K562 (cell line): ENCODE results near the gene INTS2. TPM values are rescaled to one million over a fixed set of nuclear protein-coding genes. Genes with fewer than 3 reads are reported as not detected.

Source experiments
- CEBPB ChIP-seq: fragments of 450-650 bp; IDR thresholded peaks from 2 replicates; pipeline ENCODE4 v1.6.1; 2016; ENCODE audit warnings: missing genetic modification characterization, missing compliant biosample characterization
- CEBPG ChIP-seq, 3 experiments: fragments of 200-800 bp in 1 of 3; sonication (Bioruptor generic) in 1 of 3; sonication (generic) in 1 of 3; formaldehyde crosslinking in 1 of 3; IDR thresholded peaks in 2 of 3; conservative IDR thresholded peaks in 1 of 3; 2 replicates each; pipeline versions ENCODE4 v1.6.1 to v1.8.0; 2016 to 2022; ENCODE audit warnings: missing compliant biosample characterization in 2 of 3, missing genetic modification characterization in 2 of 3, mild to moderate bottlenecking in 1 of 3, missing genetic modification reagents in 1 of 3
- DACH1 ChIP-seq: fragments of 450-650 bp; IDR thresholded peaks from 2 replicates; pipeline ENCODE4 v1.6.1; 2018; ENCODE audit not compliant: partially characterized antibody
- EHMT2 ChIP-seq: fragments of 450-650 bp; IDR thresholded peaks from 2 replicates; pipeline ENCODE4 v1.6.1; 2018; ENCODE audit warnings: antibody characterized with exemption
- GABPA ChIP-seq: fragments of 200-800 bp; sonication (Bioruptor generic); conservative IDR thresholded peaks from 2 replicates; pipeline ENCODE4 v1.6.1; 2016; ENCODE audit warnings: low read depth, missing genetic modification characterization, missing compliant biosample characterization
- GABPB2 ChIP-seq: fragments of 250-450 bp; sonication (Bioruptor Pico); conservative IDR thresholded peaks from 2 replicates; pipeline ENCODE4 v1.5.1; 2021; ENCODE audit warnings: mild to moderate bottlenecking
- KDM4B ChIP-seq, 2 experiments: fragments of 450-650 bp in 1 of 2; sonication (generic) in 1 of 2; IDR thresholded peaks; 2 replicates each; pipeline ENCODE4 v1.6.1; 2016 to 2017; ENCODE audit warnings: borderline replicate concordance in 2 of 2, antibody characterized with exemption in 1 of 2, low read depth in 1 of 2, mild to moderate bottlenecking in 1 of 2
- KLF1 ChIP-seq: fragments of 450-650 bp; IDR thresholded peaks from 2 replicates; pipeline ENCODE4 v1.6.1; 2016; ENCODE audit warnings: missing genetic modification characterization, missing compliant biosample characterization
- POLR3G ChIP-seq: IDR thresholded peaks from 2 replicates; pipeline ENCODE4 v1.6.1; 2011; ENCODE audit not compliant: insufficient read length, insufficient replicate concordance; ENCODE audit errors: extremely low read depth
- PYGO2 ChIP-seq: fragments of 450-650 bp; IDR thresholded peaks from 2 replicates; pipeline ENCODE4 v1.6.1; 2016; ENCODE audit warnings: mild to moderate bottlenecking, missing genetic modification characterization, moderate library complexity, missing compliant biosample characterization
- ZNF696 ChIP-seq: fragments of 250-450 bp; sonication (Bioruptor Pico); conservative IDR thresholded peaks from 2 replicates; pipeline ENCODE4 v1.4.0; 2020; ENCODE audit warnings: mild to moderate bottlenecking, moderate library complexity
- ZNF75A ChIP-seq: fragments of 450-650 bp; formaldehyde crosslinking; IDR thresholded peaks from 2 replicates; pipeline ENCODE4 v1.4.0; 2020; ENCODE audit warnings: mild to moderate bottlenecking
- polyA plus RNA-seq, 8 experiments: library from polyadenylated mRNA; depleted of rRNA in 4 of 8; stranded (reverse) in 5 of 8; unstranded in 3 of 8; fragments of >200 nt; fragmentation: Nextera tagmentation in 2 of 8; fragmentation: Illumina TruSeq in 1 of 8; extraction: Ambion mirVana in 2 of 8; extraction: Trizol in 1 of 8; gene quantifications; 2 replicates each; pipeline versions ENCODE4 v1.2.1 to v1.2.3, GENCODE V29; 2011 to 2014; ENCODE audit warnings: inconsistent platforms in 1 of 8, missing spikeins in 1 of 8
- total RNA-seq, 7 experiments: library from RNA; depleted of rRNA in 6 of 7; stranded (reverse); fragments of >200 nt in 6 of 7; fragmentation: Illumina TruSeq in 2 of 7; extraction: Trizol in 2 of 7; gene quantifications; 2 replicates each; pipeline versions ENCODE4 v1.2.1 to v1.2.3, GENCODE V29; 2011 to 2021; ENCODE audit warnings: low replicate concordance in 1 of 7
- TF ChIP-seq, protein P1 (sequence below): sonication (generic); formaldehyde crosslinking; IDR thresholded peaks from 2 replicates; pipeline ENCODE4 v1.8.0; 2022; ENCODE audit warnings: mild to moderate bottlenecking, missing genetic modification reagents
- TF ChIP-seq, protein P2 (sequence below): fragments of 450-650 bp; IDR thresholded peaks from 2 replicates; pipeline ENCODE4 v1.6.1; 2016; ENCODE audit warnings: mild to moderate bottlenecking
- TF ChIP-seq, protein P3 (sequence below): fragments of 450-650 bp; IDR thresholded peaks from 2 replicates; pipeline ENCODE4 v1.6.1; 2018; ENCODE audit warnings: mild to moderate bottlenecking, low read depth; ENCODE audit not compliant: partially characterized antibody

Gene INTS2
- total and polyA plus RNA-seq, 9 of the 15 experiments (the other 6 are each of a cell fraction or from before 2014, with no cell fraction given), result 4.8 to 24.7 (median 12.8) TPM

DNA sequence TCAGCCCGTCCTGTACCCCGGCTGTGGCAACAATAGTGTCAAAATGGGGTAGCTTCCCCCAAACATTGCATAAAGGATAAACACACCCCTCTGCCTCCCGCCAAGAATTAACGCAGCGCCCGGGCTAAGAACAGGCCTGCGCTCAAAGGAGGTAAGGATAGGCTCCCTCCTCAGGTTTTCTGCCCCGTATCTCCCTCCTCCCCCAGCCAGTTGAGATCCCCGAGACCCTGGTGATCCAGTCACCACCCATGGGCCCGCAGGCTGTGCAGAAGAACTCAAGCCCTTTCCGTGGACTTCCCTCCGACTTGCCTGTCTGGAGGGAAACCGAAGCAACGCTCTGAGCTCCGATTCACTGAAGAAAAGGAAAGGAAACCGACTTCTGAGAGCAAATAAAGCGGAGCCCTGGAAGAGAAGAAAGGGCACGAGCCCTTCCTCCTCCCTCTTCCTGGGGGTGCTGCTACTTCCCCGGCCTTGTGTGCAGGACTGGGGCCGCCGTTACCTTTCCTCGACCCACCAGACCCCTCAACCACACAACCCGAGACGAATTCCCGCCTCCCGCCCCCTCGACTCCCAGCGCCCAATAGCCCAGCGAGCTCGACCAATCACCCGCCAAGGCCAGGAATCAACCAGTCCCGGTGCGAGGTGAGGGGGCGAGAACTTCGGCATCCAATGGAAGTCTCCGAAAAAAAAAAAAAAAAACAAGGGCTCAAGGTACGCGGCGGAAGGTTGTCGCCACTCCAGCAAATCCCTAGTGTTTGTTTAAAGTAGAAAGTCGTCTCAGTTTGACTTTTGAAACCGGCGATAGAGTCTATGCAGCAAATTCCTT, 64.6 kb downstream of the INTS2 start, which contains the start of gene BRIP1 (continued):
- TF ChIP-seq KDM4B (IDR thresholded peaks at IDR 0.05; ENCODE audit: borderline replicate concordance in 2 of 2, low read depth in 1 of 2), result 0 out of 4 replicates have a peak, but pooled peaks of 1 of the 2 experiments have one; percentile 56
- TF ChIP-seq, protein P1, sequence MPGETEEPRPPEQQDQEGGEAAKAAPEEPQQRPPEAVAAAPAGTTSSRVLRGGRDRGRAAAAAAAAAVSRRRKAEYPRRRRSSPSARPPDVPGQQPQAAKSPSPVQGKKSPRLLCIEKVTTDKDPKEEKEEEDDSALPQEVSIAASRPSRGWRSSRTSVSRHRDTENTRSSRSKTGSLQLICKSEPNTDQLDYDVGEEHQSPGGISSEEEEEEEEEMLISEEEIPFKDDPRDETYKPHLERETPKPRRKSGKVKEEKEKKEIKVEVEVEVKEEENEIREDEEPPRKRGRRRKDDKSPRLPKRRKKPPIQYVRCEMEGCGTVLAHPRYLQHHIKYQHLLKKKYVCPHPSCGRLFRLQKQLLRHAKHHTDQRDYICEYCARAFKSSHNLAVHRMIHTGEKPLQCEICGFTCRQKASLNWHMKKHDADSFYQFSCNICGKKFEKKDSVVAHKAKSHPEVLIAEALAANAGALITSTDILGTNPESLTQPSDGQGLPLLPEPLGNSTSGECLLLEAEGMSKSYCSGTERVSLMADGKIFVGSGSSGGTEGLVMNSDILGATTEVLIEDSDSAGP, result no peak
- TF ChIP-seq CEBPB (tag), result peak; percentile 58; the same call in 1 of the 2 replicates
- TF ChIP-seq, protein P2, sequence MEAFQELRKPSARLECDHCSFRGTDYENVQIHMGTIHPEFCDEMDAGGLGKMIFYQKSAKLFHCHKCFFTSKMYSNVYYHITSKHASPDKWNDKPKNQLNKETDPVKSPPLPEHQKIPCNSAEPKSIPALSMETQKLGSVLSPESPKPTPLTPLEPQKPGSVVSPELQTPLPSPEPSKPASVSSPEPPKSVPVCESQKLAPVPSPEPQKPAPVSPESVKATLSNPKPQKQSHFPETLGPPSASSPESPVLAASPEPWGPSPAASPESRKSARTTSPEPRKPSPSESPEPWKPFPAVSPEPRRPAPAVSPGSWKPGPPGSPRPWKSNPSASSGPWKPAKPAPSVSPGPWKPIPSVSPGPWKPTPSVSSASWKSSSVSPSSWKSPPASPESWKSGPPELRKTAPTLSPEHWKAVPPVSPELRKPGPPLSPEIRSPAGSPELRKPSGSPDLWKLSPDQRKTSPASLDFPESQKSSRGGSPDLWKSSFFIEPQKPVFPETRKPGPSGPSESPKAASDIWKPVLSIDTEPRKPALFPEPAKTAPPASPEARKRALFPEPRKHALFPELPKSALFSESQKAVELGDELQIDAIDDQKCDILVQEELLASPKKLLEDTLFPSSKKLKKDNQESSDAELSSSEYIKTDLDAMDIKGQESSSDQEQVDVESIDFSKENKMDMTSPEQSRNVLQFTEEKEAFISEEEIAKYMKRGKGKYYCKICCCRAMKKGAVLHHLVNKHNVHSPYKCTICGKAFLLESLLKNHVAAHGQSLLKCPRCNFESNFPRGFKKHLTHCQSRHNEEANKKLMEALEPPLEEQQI, result 0 out of 2 replicates have a peak, but pooled peaks have one; percentile 37
- TF ChIP-seq, protein P3, sequence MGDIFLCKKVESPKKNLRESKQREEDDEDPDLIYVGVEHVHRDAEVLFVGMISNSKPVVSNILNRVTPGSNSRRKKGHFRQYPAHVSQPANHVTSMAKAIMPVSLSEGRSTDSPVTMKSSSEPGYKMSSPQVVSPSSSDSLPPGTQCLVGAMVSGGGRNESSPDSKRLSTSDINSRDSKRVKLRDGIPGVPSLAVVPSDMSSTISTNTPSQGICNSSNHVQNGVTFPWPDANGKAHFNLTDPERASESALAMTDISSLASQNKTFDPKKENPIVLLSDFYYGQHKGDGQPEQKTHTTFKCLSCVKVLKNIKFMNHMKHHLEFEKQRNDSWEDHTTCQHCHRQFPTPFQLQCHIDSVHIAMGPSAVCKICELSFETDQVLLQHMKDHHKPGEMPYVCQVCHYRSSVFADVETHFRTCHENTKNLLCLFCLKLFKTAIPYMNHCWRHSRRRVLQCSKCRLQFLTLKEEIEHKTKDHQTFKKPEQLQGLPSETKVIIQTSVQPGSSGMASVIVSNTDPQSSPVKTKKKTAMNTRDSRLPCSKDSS, result no peak
- no peak for TF ChIP-seq PYGO2 (tag)
- no peak for TF ChIP-seq DACH1
- 0 out of 2 replicates have a peak, but pooled peaks have one; percentile 34 for TF ChIP-seq KLF1
- TF ChIP-seq ZNF75A (CRISPR knock-in tag), result no peak
- no peak; the same call in 1 of the 2 replicates for TF ChIP-seq GABPA (tag)
- no peak for TF ChIP-seq ZNF696 (CRISPR knock-in tag)
- TF ChIP-seq CEBPG (CRISPR knock-in tag; IDR thresholded peaks at IDR 0.05), result peak; percentile 45; the same call in 1 of the 2 replicates
- TF ChIP-seq CEBPG (tag; conservative IDR thresholded peaks at IDR 0.05 in 1 of 2, IDR thresholded peaks at IDR 0.05 in 1 of 2), result no peak
- TF ChIP-seq EHMT2, result no peak
- TF ChIP-seq GABPB2 (CRISPR knock-in tag), result no peak
- no peak for TF ChIP-seq POLR3G
